WTC11 (cell line): ENCODE results near the gene CARMIL1.

Source experiments
- CTCF ChIP-seq: fragments of 200-600 bp; IDR thresholded peaks from 2 replicates; pipeline ENCODE4 v1.8.0; 2022; ENCODE audit warnings: antibody characterized with exemption
- ESRRA ChIP-seq: sonication (generic); formaldehyde crosslinking; IDR thresholded peaks from 2 replicates; pipeline ENCODE4 v1.8.1; 2022; ENCODE audit warnings: mild to moderate bottlenecking, missing genetic modification reagents, borderline replicate concordance
- KAT7 ChIP-seq: sonication (generic); formaldehyde crosslinking; IDR thresholded peaks from 2 replicates; pipeline ENCODE4 v1.8.1; 2023; ENCODE audit warnings: missing genetic modification reagents, mild to moderate bottlenecking, borderline replicate concordance
- ZNF317 ChIP-seq: sonication (generic); formaldehyde crosslinking; IDR thresholded peaks from 2 replicates; pipeline ENCODE4 v1.8.1; 2023; ENCODE audit warnings: low read depth, mild to moderate bottlenecking, moderate library complexity, missing genetic modification reagents, borderline replicate concordance
- TF ChIP-seq, protein P1 (sequence below): sonication (generic); formaldehyde crosslinking; IDR thresholded peaks from 2 replicates; pipeline ENCODE4 v1.8.1; 2022; ENCODE audit warnings: missing genetic modification reagents, borderline replicate concordance

- TF ChIP-seq CTCF, result no peak
- TF ChIP-seq ZNF317, result no peak
- TF ChIP-seq, protein P1, sequence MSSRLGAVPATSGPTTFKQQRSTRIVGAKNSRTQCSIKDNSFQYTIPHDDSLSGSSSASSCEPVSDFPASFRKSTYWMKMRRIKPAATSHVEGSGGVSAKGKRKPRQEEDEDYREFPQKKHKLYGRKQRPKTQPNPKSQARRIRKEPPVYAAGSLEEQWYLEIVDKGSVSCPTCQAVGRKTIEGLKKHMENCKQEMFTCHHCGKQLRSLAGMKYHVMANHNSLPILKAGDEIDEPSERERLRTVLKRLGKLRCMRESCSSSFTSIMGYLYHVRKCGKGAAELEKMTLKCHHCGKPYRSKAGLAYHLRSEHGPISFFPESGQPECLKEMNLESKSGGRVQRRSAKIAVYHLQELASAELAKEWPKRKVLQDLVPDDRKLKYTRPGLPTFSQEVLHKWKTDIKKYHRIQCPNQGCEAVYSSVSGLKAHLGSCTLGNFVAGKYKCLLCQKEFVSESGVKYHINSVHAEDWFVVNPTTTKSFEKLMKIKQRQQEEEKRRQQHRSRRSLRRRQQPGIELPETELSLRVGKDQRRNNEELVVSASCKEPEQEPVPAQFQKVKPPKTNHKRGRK (CRISPR knock-in tag), result no peak
- no peak for TF ChIP-seq ESRRA (CRISPR knock-in tag)
- TF ChIP-seq KAT7, result no peak
Measured at GRCh38 chr6:25536781-25537180, 257.6 kb downstream of the CARMIL1 start.
